ENCODE measurements around the gene BCL11B.

BCL11B gene

DNA sequence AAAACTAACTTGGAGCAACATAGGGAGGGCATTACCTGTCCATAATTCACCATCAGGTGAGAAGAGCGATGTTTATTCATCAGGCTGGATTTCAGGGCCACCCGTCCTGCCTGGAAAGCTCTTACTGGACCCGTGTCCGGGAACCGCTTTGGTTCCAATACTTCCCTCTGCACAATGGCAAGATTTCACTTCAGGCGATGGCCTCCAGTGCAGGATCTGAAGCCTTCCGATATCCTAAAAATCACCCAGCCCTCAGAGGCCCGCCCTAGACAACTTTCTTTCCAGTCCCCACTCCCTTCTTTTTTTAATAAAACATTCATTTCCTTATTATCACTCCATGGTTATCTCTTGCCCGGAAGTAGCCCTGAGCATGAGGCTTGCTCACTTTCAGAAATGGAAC, 92.5 kb downstream of the BCL11B start:
- Histone ChIP-seq H3K27ac (ENCODE audit: low read depth, low read length) (no peak overlapping the region), H3K4me1 (ENCODE audit: control insufficient read depth in 1 of 2, insufficient read depth in 2 of 2, low read length in 2 of 2) (no peaks in the 10 kb centered on the region), H3K9ac (ENCODE audit: low read depth in 1 of 2, low read length in 2 of 2) (no peak overlapping the region), H3K36me3 (ENCODE audit: control insufficient read depth in 1 of 2, insufficient read depth in 2 of 2, low read length in 2 of 2) (peaks cover 5 to 6% of the 10 kb centered on the region in 2 donors), H3K4me3 (ENCODE audit: low read depth in 1 of 2, low read length in 2 of 2) (no peak overlapping the region), H3K27me3 (ENCODE audit: control insufficient read depth in 1 of 2, insufficient read depth in 2 of 2, low read length in 2 of 2) (no peaks in the 10 kb centered on the region), H3K9me3 (ENCODE audit: control insufficient read depth in 1 of 2, low read length in 2 of 2) (no peaks in the 10 kb centered on the region)

DNA sequence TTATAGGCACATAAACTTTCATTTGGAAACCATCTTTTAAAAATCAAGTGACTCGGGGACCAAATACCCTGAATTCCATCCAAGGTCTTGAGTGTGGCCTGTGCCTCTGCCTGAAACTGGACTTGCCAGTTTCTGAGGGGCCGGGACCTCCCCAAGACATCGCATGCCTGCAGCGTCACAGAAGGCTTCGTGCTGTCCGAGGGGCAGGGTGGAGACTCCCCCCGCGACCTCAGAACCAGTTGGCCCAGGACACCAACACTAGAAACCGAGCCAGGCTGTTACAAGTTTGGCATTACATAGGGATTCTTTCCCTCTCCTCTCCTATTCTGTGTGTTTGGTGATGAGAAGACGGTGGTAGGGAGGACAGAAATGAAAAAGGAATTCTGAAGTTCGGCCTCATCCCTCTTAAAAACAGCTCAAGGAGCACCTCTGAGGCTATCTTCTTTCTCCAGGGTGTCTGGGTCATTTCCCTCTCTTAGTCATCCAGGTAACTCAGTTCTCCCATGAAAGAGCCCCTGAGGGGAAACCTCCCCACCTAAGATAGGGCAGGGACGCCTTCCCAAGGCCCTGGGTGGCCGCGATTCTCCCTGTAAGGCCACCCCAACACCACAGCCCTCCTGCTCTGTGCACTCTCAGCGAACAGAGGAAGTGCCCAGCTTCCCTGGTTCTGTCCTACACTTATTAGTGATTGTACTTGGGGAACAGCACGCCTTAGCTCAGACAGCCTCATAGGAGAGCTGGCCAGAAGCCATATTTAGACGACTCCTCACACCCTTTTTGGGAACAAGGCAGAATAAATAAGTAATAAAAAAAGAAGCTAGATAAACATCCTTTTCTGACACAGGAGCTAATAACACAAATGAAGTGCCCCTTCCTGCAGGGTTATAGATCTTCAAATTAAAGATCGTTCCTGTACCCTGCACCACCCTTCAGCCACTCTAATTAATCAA, 93.8 kb downstream of the BCL11B start:
- no peak overlapping the region for H3K4me3 ChIP-seq (ENCODE audit: low read depth in 1 of 2, low read length in 2 of 2)
- H3K9me3 ChIP-seq (ENCODE audit: control insufficient read depth in 1 of 2, low read length in 2 of 2): no peaks in the 10 kb centered on the region
- H3K9ac ChIP-seq (ENCODE audit: low read depth in 1 of 2, low read length in 2 of 2): no peak overlapping the region
- H3K27ac ChIP-seq (ENCODE audit: low read depth, low read length): no peak overlapping the region
- H3K4me1 ChIP-seq (ENCODE audit: control insufficient read depth in 1 of 2, insufficient read depth in 2 of 2, low read length in 2 of 2): no peaks in the 10 kb centered on the region
- no peaks in the 10 kb centered on the region for H3K27me3 ChIP-seq (ENCODE audit: control insufficient read depth in 1 of 2, insufficient read depth in 2 of 2, low read length in 2 of 2)
- H3K36me3 ChIP-seq (ENCODE audit: control insufficient read depth in 1 of 2, insufficient read depth in 2 of 2, low read length in 2 of 2): peaks cover 5 to 9% of the 10 kb centered on the region in 2 donors

DNA sequence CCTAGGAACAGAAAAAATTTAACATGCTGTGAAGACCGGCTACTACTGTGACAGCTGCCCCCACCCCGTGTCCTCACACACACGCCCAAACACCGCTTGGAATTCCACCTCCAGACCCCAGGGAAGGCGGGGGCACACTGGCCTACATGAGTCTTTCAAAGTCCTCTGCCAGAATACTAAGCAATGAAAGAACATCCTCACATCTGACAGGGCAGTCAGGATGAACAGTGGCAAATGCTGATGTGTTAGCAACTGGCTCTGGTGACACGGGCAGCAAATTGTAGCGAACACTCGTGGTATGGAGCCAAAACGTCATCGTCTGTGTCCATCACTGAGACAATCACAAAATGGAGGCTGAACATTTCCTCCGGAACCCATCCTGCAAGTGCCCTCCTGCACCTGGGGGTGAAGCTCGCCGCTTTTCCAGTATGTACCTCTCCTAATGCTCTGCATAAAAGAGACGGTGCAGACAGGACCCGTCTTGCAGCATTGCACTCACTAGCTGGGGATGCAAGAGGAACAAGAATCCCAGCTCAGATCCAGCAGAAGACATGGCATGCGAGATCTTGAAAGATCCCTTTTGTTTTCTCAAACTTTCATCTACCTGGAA, 94.8 kb downstream of the BCL11B start:
- Histone ChIP-seq H3K4me3 (ENCODE audit: low read depth in 1 of 2, low read length in 2 of 2) (no peak overlapping the region), H3K9me3 (ENCODE audit: control insufficient read depth in 1 of 2, low read length in 2 of 2) (no peaks in the 10 kb centered on the region), H3K27me3 (ENCODE audit: control insufficient read depth in 1 of 2, insufficient read depth in 2 of 2, low read length in 2 of 2) (no peaks in the 10 kb centered on the region), H3K4me1 (ENCODE audit: control insufficient read depth in 1 of 2, insufficient read depth in 2 of 2, low read length in 2 of 2) (no peaks in the 10 kb centered on the region), H3K9ac (ENCODE audit: low read depth in 1 of 2, low read length in 2 of 2) (no peak overlapping the region), H3K27ac (ENCODE audit: low read depth, low read length) (no peak overlapping the region), H3K36me3 (ENCODE audit: control insufficient read depth in 1 of 2, insufficient read depth in 2 of 2, low read length in 2 of 2) (peaks cover 0 to 9% of the 10 kb centered on the region in 2 donors)

DNA sequence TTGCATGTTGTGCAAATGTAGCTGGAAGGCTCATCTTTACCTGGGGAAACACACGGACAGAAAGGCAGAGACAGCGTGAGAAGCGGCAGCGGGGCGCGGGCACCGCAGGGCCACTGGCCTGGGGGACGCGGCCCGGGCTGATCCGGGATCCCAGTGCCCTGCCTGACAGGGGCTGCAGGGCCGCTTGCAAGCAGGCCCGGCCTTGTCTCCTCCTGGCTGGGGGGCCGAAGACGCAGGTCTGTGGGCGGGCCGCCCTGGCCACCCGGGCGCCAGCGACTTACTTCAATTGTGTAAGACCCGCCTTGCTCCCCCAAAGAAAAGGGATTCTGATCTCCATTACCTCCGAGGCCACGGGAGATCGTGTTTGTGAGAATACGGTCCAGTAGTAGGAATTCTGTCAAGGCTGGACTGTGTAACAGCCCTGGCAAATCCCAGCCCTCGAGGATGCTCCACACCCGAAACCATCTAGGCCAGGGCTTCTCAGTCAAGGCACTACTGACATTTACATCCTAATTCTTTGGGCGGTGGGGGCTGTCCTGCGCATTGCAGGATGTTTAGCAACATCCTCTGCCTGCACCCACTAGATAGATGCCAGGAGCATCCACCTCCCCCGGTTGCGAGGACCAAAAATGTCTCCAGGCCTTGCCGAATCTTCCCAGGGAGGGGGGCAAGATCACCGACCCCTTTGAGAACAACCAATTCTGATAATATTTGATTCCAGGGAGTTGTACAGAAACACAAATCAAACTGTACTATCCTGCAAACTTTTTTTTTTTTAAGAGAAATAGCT, 95.6 kb downstream of the BCL11B start:
- H3K36me3 ChIP-seq (ENCODE audit: control insufficient read depth in 1 of 2, insufficient read depth in 2 of 2, low read length in 2 of 2): peaks cover 0 to 3% of the 10 kb centered on the region in 2 donors
- no peaks in the 10 kb centered on the region for H3K4me1 ChIP-seq (ENCODE audit: control insufficient read depth in 1 of 2, insufficient read depth in 2 of 2, low read length in 2 of 2)
- H3K27me3 ChIP-seq (ENCODE audit: control insufficient read depth in 1 of 2, insufficient read depth in 2 of 2, low read length in 2 of 2): no peaks in the 10 kb centered on the region
- H3K27ac ChIP-seq (ENCODE audit: low read depth, low read length): no peak overlapping the region
- no peaks in the 10 kb centered on the region for H3K9me3 ChIP-seq (ENCODE audit: control insufficient read depth in 1 of 2, low read length in 2 of 2)
- no peak overlapping the region for H3K4me3 ChIP-seq (ENCODE audit: low read depth in 1 of 2, low read length in 2 of 2)
- no peak overlapping the region for H3K9ac ChIP-seq (ENCODE audit: low read depth in 1 of 2, low read length in 2 of 2)

DNA sequence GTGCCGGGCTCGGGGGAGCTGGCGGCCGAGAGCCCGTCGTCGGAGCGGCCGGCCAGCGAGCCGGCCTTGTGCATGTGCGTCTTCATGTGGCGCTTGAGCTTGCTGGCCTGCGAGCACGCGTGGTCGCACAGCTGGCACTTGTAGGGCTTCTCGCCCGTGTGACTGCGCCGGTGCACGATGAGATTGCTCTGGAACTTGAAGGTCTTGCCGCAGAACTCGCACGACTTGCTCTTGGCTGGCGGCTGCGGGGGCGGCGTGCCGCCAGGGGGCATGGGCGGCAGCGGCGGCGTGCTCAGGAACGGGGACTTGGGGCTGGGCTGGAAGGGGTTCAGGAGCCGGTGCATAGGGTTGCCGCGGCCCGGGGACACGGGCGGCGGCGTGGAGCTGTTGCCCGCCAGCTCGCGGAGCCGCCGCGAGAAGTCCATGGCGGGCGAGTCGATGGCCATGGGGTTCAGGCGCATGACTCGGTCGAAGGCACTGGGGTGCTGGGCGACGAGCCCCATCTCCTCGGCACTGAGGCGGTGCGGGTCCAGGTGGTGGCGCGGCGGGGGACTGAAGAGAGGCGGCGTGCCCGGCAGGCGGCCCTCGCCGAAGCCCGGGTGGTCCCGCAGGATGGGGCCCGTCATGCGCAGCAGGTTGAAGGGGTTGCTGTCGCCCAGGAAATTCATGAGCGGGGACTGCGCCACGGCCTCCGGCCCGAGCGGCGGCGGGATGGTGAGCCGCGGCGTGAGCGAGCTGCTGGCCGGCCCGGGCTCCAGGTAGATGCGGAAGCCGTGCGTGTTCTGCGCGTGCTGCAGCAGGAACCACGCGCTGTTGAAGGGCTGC, 96.5 kb downstream of the BCL11B start:
- Histone ChIP-seq H3K36me3 (ENCODE audit: control insufficient read depth in 1 of 2, insufficient read depth in 2 of 2, low read length in 2 of 2) (peaks cover 0 to 3% of the 10 kb centered on the region in 2 donors), H3K4me1 (ENCODE audit: control insufficient read depth in 1 of 2, insufficient read depth in 2 of 2, low read length in 2 of 2) (no peaks in the 10 kb centered on the region), H3K9ac (ENCODE audit: low read depth in 1 of 2, low read length in 2 of 2) (no peak overlapping the region), H3K4me3 (ENCODE audit: low read depth in 1 of 2, low read length in 2 of 2) (no peak overlapping the region), H3K27me3 (ENCODE audit: control insufficient read depth in 1 of 2, insufficient read depth in 2 of 2, low read length in 2 of 2) (no peaks in the 10 kb centered on the region), H3K27ac (ENCODE audit: low read depth, low read length) (no peak overlapping the region), H3K9me3 (ENCODE audit: control insufficient read depth in 1 of 2, low read length in 2 of 2) (no peaks in the 10 kb centered on the region)

DNA sequence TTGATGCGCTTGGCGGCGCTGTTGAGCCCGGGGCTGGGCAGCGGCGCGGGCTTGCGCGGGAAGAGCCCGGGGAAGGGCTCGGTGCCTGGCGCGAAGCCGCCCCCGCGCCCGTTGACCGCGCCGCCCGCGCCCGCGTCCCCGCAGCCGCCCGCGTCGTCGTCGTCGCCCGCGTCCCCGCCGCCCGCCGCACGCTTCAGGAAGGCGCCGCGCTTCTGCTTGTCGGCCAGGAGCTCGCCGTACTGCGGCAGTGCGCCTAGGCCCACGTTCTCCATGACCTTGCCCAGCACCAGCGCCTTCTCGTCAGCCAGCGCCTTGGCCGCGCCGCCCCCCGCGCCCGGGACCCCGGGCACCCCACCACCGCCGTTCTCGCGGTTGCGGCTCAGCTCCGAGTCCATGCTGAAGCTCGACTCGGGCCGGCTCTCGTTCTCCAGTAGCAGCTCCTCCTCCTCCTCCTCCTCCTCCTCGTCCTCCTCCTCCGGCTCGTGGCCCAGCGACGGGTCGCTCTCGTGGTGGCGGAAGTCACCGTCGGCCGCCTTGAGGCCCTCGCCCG, 97.2 kb downstream of the BCL11B start:
- H3K27ac ChIP-seq (ENCODE audit: low read depth, low read length): no peak overlapping the region
- H3K36me3 ChIP-seq (ENCODE audit: control insufficient read depth in 1 of 2, insufficient read depth in 2 of 2, low read length in 2 of 2): peaks cover 0 to 3% of the 10 kb centered on the region in 2 donors
- H3K27me3 ChIP-seq (ENCODE audit: control insufficient read depth in 1 of 2, insufficient read depth in 2 of 2, low read length in 2 of 2): no peaks in the 10 kb centered on the region
- no peak overlapping the region for H3K9ac ChIP-seq (ENCODE audit: low read depth in 1 of 2, low read length in 2 of 2)
- H3K4me1 ChIP-seq (ENCODE audit: control insufficient read depth in 1 of 2, insufficient read depth in 2 of 2, low read length in 2 of 2): no peaks in the 10 kb centered on the region
- H3K9me3 ChIP-seq (ENCODE audit: control insufficient read depth in 1 of 2, low read length in 2 of 2): no peaks in the 10 kb centered on the region
- H3K4me3 ChIP-seq (ENCODE audit: low read depth in 1 of 2, low read length in 2 of 2): no peak overlapping the region

DNA sequence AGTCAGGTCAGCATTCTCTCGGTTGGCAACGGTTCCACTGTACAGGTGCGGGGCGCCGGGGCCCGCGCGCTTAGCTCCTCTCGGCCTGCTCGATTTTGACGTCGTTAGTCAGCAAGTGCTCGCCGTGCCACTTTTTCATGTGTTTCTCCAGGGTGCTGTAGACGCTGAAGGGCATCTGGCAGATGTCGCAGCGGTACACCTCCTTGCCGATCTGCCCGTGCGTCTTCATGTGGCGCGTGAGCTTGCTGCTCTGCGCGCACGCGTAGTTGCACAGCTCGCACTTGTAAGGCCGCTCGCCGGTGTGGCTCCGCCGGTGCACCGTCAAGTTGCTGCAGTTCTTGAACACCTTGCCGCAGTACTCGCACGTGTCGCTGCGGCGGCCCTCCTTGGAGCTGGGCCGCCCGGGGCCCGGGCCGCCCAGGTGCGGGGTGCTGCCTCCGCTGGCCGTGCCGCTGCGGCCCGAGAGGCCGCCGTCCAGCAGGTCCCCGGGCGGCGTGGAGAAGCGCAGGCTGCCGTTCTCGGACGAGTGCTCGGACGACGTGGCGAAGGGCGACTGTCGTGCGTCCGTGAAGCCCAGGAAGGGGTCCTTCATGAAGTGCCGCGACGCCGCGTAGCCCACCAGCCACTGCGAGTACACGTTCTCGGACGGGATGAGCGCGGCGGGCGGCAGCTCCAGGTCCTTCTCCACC, 97.8 kb downstream of the BCL11B start:
- no peak overlapping the region for H3K4me3 ChIP-seq (ENCODE audit: low read depth in 1 of 2, low read length in 2 of 2)
- H3K27ac ChIP-seq (ENCODE audit: low read depth, low read length): no peak overlapping the region
- no peak overlapping the region for H3K9ac ChIP-seq (ENCODE audit: low read depth in 1 of 2, low read length in 2 of 2)
- H3K9me3 ChIP-seq (ENCODE audit: control insufficient read depth in 1 of 2, low read length in 2 of 2): no peaks in the 10 kb centered on the region
- H3K36me3 ChIP-seq (ENCODE audit: control insufficient read depth in 1 of 2, insufficient read depth in 2 of 2, low read length in 2 of 2): peaks cover 0 to 3% of the 10 kb centered on the region in 2 donors
- no peaks in the 10 kb centered on the region for H3K27me3 ChIP-seq (ENCODE audit: control insufficient read depth in 1 of 2, insufficient read depth in 2 of 2, low read length in 2 of 2)
- H3K4me1 ChIP-seq (ENCODE audit: control insufficient read depth in 1 of 2, insufficient read depth in 2 of 2, low read length in 2 of 2): no peaks in the 10 kb centered on the region

DNA sequence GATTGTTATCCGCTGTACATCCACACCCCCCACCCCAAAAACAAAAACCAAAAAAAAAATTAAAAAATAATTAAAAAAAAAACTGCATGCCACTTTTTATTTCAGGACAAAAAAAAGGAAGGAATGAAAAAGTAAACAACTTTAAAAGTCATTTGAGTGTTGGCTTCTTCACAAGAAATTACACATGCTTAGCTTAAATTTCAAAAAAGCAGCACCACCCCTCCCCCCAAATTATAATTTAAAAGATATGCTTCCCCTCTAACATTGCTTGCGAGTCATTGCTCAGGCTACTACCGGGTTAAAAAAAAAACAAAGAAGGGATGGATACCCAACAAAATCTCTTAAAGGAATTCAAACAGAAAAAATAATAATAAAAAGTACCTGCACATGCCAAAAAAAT, 98.5 kb downstream of the BCL11B start:
- no peak overlapping the region for H3K9ac ChIP-seq (ENCODE audit: low read depth in 1 of 2, low read length in 2 of 2)
- H3K27ac ChIP-seq (ENCODE audit: low read depth, low read length): no peak overlapping the region
- H3K4me3 ChIP-seq (ENCODE audit: low read depth in 1 of 2, low read length in 2 of 2): no peak overlapping the region
- H3K4me1 ChIP-seq (ENCODE audit: control insufficient read depth in 1 of 2, insufficient read depth in 2 of 2, low read length in 2 of 2): no peaks in the 10 kb centered on the region
- H3K9me3 ChIP-seq (ENCODE audit: control insufficient read depth in 1 of 2, low read length in 2 of 2): no peaks in the 10 kb centered on the region
- H3K27me3 ChIP-seq (ENCODE audit: control insufficient read depth in 1 of 2, insufficient read depth in 2 of 2, low read length in 2 of 2): no peaks in the 10 kb centered on the region
- peaks cover 0 to 3% of the 10 kb centered on the region in 2 donors for H3K36me3 ChIP-seq (ENCODE audit: control insufficient read depth in 1 of 2, insufficient read depth in 2 of 2, low read length in 2 of 2)

DNA sequence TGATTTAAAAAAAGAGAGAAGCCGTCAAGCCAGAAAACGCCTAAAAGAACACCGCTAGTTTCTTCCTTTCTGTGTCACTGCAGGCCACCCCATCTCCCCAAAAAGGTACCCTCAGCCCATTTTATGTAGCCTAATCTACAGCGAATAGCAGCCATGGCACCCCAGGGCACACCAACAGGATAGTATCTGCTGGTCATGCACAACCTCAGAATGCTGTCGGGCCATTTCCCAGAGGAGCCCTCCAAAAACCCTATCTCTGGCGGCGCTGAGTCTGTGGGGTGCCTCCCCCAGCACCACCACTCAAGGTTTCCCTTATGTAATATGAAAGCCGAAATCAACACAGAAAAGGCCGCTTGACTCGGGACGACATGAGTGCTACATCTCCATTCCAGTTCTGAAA, 98.9 kb downstream of the BCL11B start:
- Histone ChIP-seq H3K4me1 (ENCODE audit: control insufficient read depth in 1 of 2, insufficient read depth in 2 of 2, low read length in 2 of 2) (no peaks in the 10 kb centered on the region), H3K9me3 (ENCODE audit: control insufficient read depth in 1 of 2, low read length in 2 of 2) (no peaks in the 10 kb centered on the region), H3K27ac (ENCODE audit: low read depth, low read length) (no peak overlapping the region), H3K36me3 (ENCODE audit: control insufficient read depth in 1 of 2, insufficient read depth in 2 of 2, low read length in 2 of 2) (peaks cover 0 to 3% of the 10 kb centered on the region in 2 donors), H3K4me3 (ENCODE audit: low read depth in 1 of 2, low read length in 2 of 2) (no peak overlapping the region), H3K9ac (ENCODE audit: low read depth in 1 of 2, low read length in 2 of 2) (no peak overlapping the region), H3K27me3 (ENCODE audit: control insufficient read depth in 1 of 2, insufficient read depth in 2 of 2, low read length in 2 of 2) (no peaks in the 10 kb centered on the region)

All from duodenal mucosa (tissue), 2 donors.